ENCODE results near the gene TIE1. TPM values are rescaled to one million over a fixed set of nuclear protein-coding genes. Genes with fewer than 3 reads are reported as not detected.

The TIE1 gene
- total RNA-seq, 1 experiment from 2014 or later, result 1.2 TPM

- H3K36me3 Mint-ChIP-seq (ENCODE audit: insufficient read depth in 1 of 3, low read depth in 3 of 3), result no peaks in the 10 kb centered on the region
- H4K20me1 ChIP-seq (ENCODE audit: control insufficient read depth, insufficient read depth, insufficient read length), result no peaks in the 10 kb centered on the region
- WGBS (ENCODE audit: extremely low coverage, insufficient read length, low lambda C conversion rate), result no CpG with 5 or more reads among the region's 5 CpGs
Observed at GRCh38 chr1:43338001-43338400, 37.2 kb downstream of the TIE1 start.

More at GRCh38 chr1:43338001-43338400, 37.2 kb downstream of the TIE1 start:
- Mint-ChIP-seq H3K27ac (no peak overlapping the region), H3K4me3 (no peak overlapping the region), H3K4me1 (peaks cover 0 to 3% of the 10 kb centered on the region in 2 experiments; a peak in 1 of 4 replicates), H3K27me3 (ENCODE audit: low read depth) (peaks cover 23% of the 10 kb centered on the region), H3K9me3 (no peaks in the 10 kb centered on the region)
- no peaks in the 10 kb centered on the region for H3K9me3 ChIP-seq (ENCODE audit: control insufficient read depth, low read depth, low read length)
- H4K8ac ChIP-seq (replicated peaks; ENCODE audit: insufficient read length, low read depth, low read length), result no peak overlapping the region
- no peak overlapping the region for H3K23ac ChIP-seq (ENCODE audit: insufficient read length, low read depth, low read length)
- H3K4me2 ChIP-seq (ENCODE audit: insufficient read depth, insufficient read length, low read length), result no peak overlapping the region
- no peak overlapping the region for H2BK15ac ChIP-seq (ENCODE audit: low read depth, low read length)
- no peak overlapping the region for H3K4ac ChIP-seq (ENCODE audit: low read depth, low read length)
- no peak overlapping the region for H2AK5ac ChIP-seq (ENCODE audit: insufficient read length, low read length)
- H3K79me2 ChIP-seq (ENCODE audit: insufficient read depth, low read length), result no peaks in the 10 kb centered on the region
- H3K14ac ChIP-seq (ENCODE audit: insufficient read depth, low read length), result no peak overlapping the region
- no peak overlapping the region for H3T11ph ChIP-seq (ENCODE audit: low read length)
- no peaks in the 10 kb centered on the region for H3K79me1 ChIP-seq (ENCODE audit: insufficient read depth, low read depth, low read length, poor library complexity, severe bottlenecking)
- no peak overlapping the region for H4K91ac ChIP-seq (ENCODE audit: insufficient read length, low read depth, low read length)
- H2BK5ac ChIP-seq (ENCODE audit: insufficient read length, low read length), result no peak overlapping the region
- no peak overlapping the region for H3K27ac ChIP-seq (ENCODE audit: insufficient read length, low read depth, low read length)
- no peak overlapping the region for H3K56ac ChIP-seq (ENCODE audit: insufficient read length, low read depth, low read length)
- no peak overlapping the region for H2BK20ac ChIP-seq (ENCODE audit: low read depth, low read length, poor library complexity, severe bottlenecking)
- no peak overlapping the region for H4K5ac ChIP-seq (ENCODE audit: insufficient read length, low read depth, low read length)
- no peaks in the 10 kb centered on the region for H3K4me1 ChIP-seq (ENCODE audit: insufficient read depth, low read length)
- H3K9ac ChIP-seq (ENCODE audit: extremely low read depth, insufficient read length, low read length), result no peak overlapping the region
- no peak overlapping the region for H2BK120ac ChIP-seq (ENCODE audit: low read depth, low read length, poor library complexity, severe bottlenecking)
- H3K27me3 ChIP-seq (ENCODE audit: insufficient read depth, low read length), result no peaks in the 10 kb centered on the region
- no peaks in the 10 kb centered on the region for H3K23me2 ChIP-seq (ENCODE audit: insufficient read length, low read depth, low read length, poor library complexity, severe bottlenecking)
- TF ChIP-seq CTCF (conservative IDR thresholded peaks at IDR 0.05), result no peak
- H2BK12ac ChIP-seq (ENCODE audit: insufficient read length, low read depth, low read length), result no peak overlapping the region
- no peak overlapping the region for H3K18ac ChIP-seq (ENCODE audit: insufficient read length, low read depth, low read length)
- no peak overlapping the region for H2AFZ ChIP-seq (ENCODE audit: low read length)
- no peak for DNase-seq
